ENCODE results near the gene NEURL1. TPM values are rescaled to one million over a fixed set of nuclear protein-coding genes. Genes with fewer than 3 reads are reported as not detected.

The NEURL1 gene
- total RNA-seq, 1 experiment from 2014 or later = 7.9 TPM

GRCh38 chr10:103618575-103619423 is 125.3 kb downstream of the NEURL1 start:
- Histone ChIP-seq H3K27me3 (ENCODE audit: control insufficient read depth, insufficient read depth, low read length) (no peaks in the 10 kb centered on the region), H3K4me3 (ENCODE audit: insufficient read depth, low read depth, low read length) (no peak overlapping the region), H3K36me3 (replicated peaks; ENCODE audit: control insufficient read depth, insufficient read depth, low read length) (0 out of 2 replicates have a peak, but pooled peaks cover 1% of the 10 kb centered on the region)
- peak; percentile 48 for DNase-seq

GRCh38 chr10:103619424-103620351 is 126.2 kb downstream of the NEURL1 start:
- peak; percentile 62 for DNase-seq
- no peak overlapping the region for H3K4me3 ChIP-seq (ENCODE audit: insufficient read depth, low read depth, low read length)
- H3K36me3 ChIP-seq (replicated peaks; ENCODE audit: control insufficient read depth, insufficient read depth, low read length) = 0 out of 2 replicates have a peak, but pooled peaks cover 1% of the 10 kb centered on the region
- no peaks in the 10 kb centered on the region for H3K27me3 ChIP-seq (ENCODE audit: control insufficient read depth, insufficient read depth, low read length)

GRCh38 chr10:103620352-103620740 is 126.8 kb downstream of the NEURL1 start:
- Histone ChIP-seq H3K4me3 (ENCODE audit: insufficient read depth, low read depth, low read length) (no peak overlapping the region), H3K36me3 (replicated peaks; ENCODE audit: control insufficient read depth, insufficient read depth, low read length) (0 out of 2 replicates have a peak, but pooled peaks cover 1% of the 10 kb centered on the region), H3K27me3 (ENCODE audit: control insufficient read depth, insufficient read depth, low read length) (no peaks in the 10 kb centered on the region)
- no peak for DNase-seq

GRCh38 chr10:103620891-103621782 is 127.6 kb downstream of the NEURL1 start:
- no peak overlapping the region for H3K4me3 ChIP-seq (ENCODE audit: insufficient read depth, low read depth, low read length)
- DNase-seq = no peak
- 0 out of 2 replicates have a peak, but pooled peaks cover 1% of the 10 kb centered on the region for H3K36me3 ChIP-seq (replicated peaks; ENCODE audit: control insufficient read depth, insufficient read depth, low read length)
- H3K27me3 ChIP-seq (ENCODE audit: control insufficient read depth, insufficient read depth, low read length) = no peaks in the 10 kb centered on the region

GRCh38 chr10:103621783-103622125 is 128.2 kb downstream of the NEURL1 start:
- H3K27me3 ChIP-seq (ENCODE audit: control insufficient read depth, insufficient read depth, low read length) = no peaks in the 10 kb centered on the region
- no peak for DNase-seq
- H3K36me3 ChIP-seq (replicated peaks; ENCODE audit: control insufficient read depth, insufficient read depth, low read length) = no peaks in the 10 kb centered on the region; the same call in 1 of the 2 replicates
- H3K4me3 ChIP-seq (ENCODE audit: insufficient read depth, low read depth, low read length) = no peak overlapping the region

GRCh38 chr10:103622286-103622685 is 128.8 kb downstream of the NEURL1 start:
- Histone ChIP-seq H3K27me3 (ENCODE audit: control insufficient read depth, insufficient read depth, low read length) (no peaks in the 10 kb centered on the region), H3K36me3 (replicated peaks; ENCODE audit: control insufficient read depth, insufficient read depth, low read length) (no peaks in the 10 kb centered on the region; the same call in 1 of the 2 replicates), H3K4me3 (ENCODE audit: insufficient read depth, low read depth, low read length) (no peak overlapping the region)
- DNase-seq = peak; percentile 50

- Histone ChIP-seq H3K27me3 (ENCODE audit: control insufficient read depth, insufficient read depth, low read length) (no peaks in the 10 kb centered on the region), H3K4me3 (ENCODE audit: insufficient read depth, low read depth, low read length) (no peak overlapping the region), H3K36me3 (replicated peaks; ENCODE audit: control insufficient read depth, insufficient read depth, low read length) (no peaks in the 10 kb centered on the region; the same call in 1 of the 2 replicates)
- no peak for DNase-seq
Measured at GRCh38 chr10:103622935-103623574, 129.6 kb downstream of the NEURL1 start.

- H3K27me3 ChIP-seq (ENCODE audit: control insufficient read depth, insufficient read depth, low read length) = no peaks in the 10 kb centered on the region
- no peak overlapping the region for H3K4me3 ChIP-seq (ENCODE audit: insufficient read depth, low read depth, low read length)
- DNase-seq = peak; percentile 55
- no peaks in the 10 kb centered on the region; the same call in 1 of the 2 replicates for H3K36me3 ChIP-seq (replicated peaks; ENCODE audit: control insufficient read depth, insufficient read depth, low read length)
Measured at GRCh38 chr10:103626178-103626577, 132.7 kb downstream of the NEURL1 start.

- Histone ChIP-seq H3K27me3 (ENCODE audit: control insufficient read depth, insufficient read depth, low read length) (no peaks in the 10 kb centered on the region), H3K36me3 (replicated peaks; ENCODE audit: control insufficient read depth, insufficient read depth, low read length) (no peaks in the 10 kb centered on the region; the same call in 1 of the 2 replicates), H3K4me3 (ENCODE audit: insufficient read depth, low read depth, low read length) (no peak overlapping the region)
- no peak for DNase-seq
Measured at GRCh38 chr10:103627111-103627892, 133.8 kb downstream of the NEURL1 start.

- Histone ChIP-seq H3K36me3 (replicated peaks; ENCODE audit: control insufficient read depth, insufficient read depth, low read length) (no peaks in the 10 kb centered on the region; the same call in 1 of the 2 replicates), H3K4me3 (ENCODE audit: insufficient read depth, low read depth, low read length) (no peak overlapping the region), H3K27me3 (ENCODE audit: control insufficient read depth, insufficient read depth, low read length) (no peaks in the 10 kb centered on the region)
- no peak for DNase-seq
Measured at GRCh38 chr10:103627893-103628292, 134.4 kb downstream of the NEURL1 start.

- Histone ChIP-seq H3K27me3 (ENCODE audit: control insufficient read depth, insufficient read depth, low read length) (no peaks in the 10 kb centered on the region), H3K36me3 (replicated peaks; ENCODE audit: control insufficient read depth, insufficient read depth, low read length) (no peaks in the 10 kb centered on the region; the same call in 1 of the 2 replicates), H3K4me3 (ENCODE audit: insufficient read depth, low read depth, low read length) (no peak overlapping the region)
- no peak for DNase-seq
Measured at GRCh38 chr10:103629581-103629980, 136.1 kb downstream of the NEURL1 start.

- no peak for DNase-seq
- H3K36me3 ChIP-seq (replicated peaks; ENCODE audit: control insufficient read depth, insufficient read depth, low read length) = no peaks in the 10 kb centered on the region; the same call in 1 of the 2 replicates
- H3K4me3 ChIP-seq (ENCODE audit: insufficient read depth, low read depth, low read length) = no peak overlapping the region
- no peaks in the 10 kb centered on the region for H3K27me3 ChIP-seq (ENCODE audit: control insufficient read depth, insufficient read depth, low read length)
Measured at GRCh38 chr10:103630156-103630555, 136.7 kb downstream of the NEURL1 start.

GRCh38 chr10:103632247-103632642 is 138.7 kb downstream of the NEURL1 start:
- Histone ChIP-seq H3K27me3 (ENCODE audit: control insufficient read depth, insufficient read depth, low read length) (no peaks in the 10 kb centered on the region), H3K4me3 (ENCODE audit: insufficient read depth, low read depth, low read length) (no peak overlapping the region), H3K36me3 (replicated peaks; ENCODE audit: control insufficient read depth, insufficient read depth, low read length) (no peaks in the 10 kb centered on the region)
- DNase-seq = no peak

All from H7 (cell line).